ENCODE measurements around the gene RIPK3.
A peak's percentile ranks its signal among the peaks of the same experiment; 100 is the strongest.

Gene RIPK3

GRCh38 chr14:24300326-24300980, 39.3 kb downstream of the RIPK3 start:
- DNase-seq = no peak

GRCh38 chr14:24299255-24300191, 40.3 kb downstream of the RIPK3 start, which contains the start of the genes DHRS1 and NOP9:
Gene DHRS1 (minus strand): TSS chr14:24299780. CDS start chr14:24299106, 674 bp downstream.
Gene NOP9 (plus strand): TSS chr14:24299850. CDS start chr14:24299955, 105 bp downstream.
- peak; percentile 88 to 89 for DNase-seq

GRCh38 chr14:24298892-24299254, 40.9 kb downstream of the RIPK3 start:
- DNase-seq = no peak

GRCh38 chr14:24297190-24297964, 42.4 kb downstream of the RIPK3 start:
- no peak for DNase-seq

- peak; percentile 71 to 74 for DNase-seq
Observed at GRCh38 chr14:24296341-24297157, 43.2 kb downstream of the RIPK3 start.

GRCh38 chr14:24293525-24293924, 46.3 kb downstream of the RIPK3 start:
- no peak for DNase-seq

- no peak for DNase-seq
Observed at GRCh38 chr14:24292118-24292807, 47.5 kb downstream of the RIPK3 start.

GRCh38 chr14:24291446-24292117, 48.2 kb downstream of the RIPK3 start:
- no peak for DNase-seq

GRCh38 chr14:24290746-24291145, 49.0 kb downstream of the RIPK3 start:
- no peak for DNase-seq

GRCh38 chr14:24289649-24290280, 50.0 kb downstream of the RIPK3 start:
- no peak for DNase-seq

GRCh38 chr14:24286996-24287395, 52.8 kb downstream of the RIPK3 start:
- no peak for DNase-seq

All from activated CD4-positive, alpha-beta T cell treated with anti-CD3 and anti-CD28 coated beads, Interleukin-2, amount 50 U/mL, for 4 hours (primary cell).